H1 (cell line): ENCODE data around the gene PIMREG. TPM values are rescaled to one million over a fixed set of nuclear protein-coding genes. Genes with fewer than 3 reads are reported as not detected.

ENCODE experiments used
- CBX8 ChIP-seq: fragments of 300-800, 300-1000 bp; sonication (generic); IDR thresholded peaks from 2 replicates; pipeline ENCODE4 v1.7.1; 2016; ENCODE audit warnings: low read depth, low read length, borderline replicate concordance
- KDM1A ChIP-seq: fragments of 200-600, 300-600 bp; sonication (generic); IDR thresholded peaks from 2 replicates; pipeline ENCODE4 v1.7.1; 2016; ENCODE audit warnings: mild to moderate bottlenecking, low read length, borderline replicate concordance
- KDM5A ChIP-seq: fragments of 200-600 bp; IDR thresholded peaks from 2 replicates; pipeline ENCODE4 v1.7.1; 2012; ENCODE audit warnings: mild to moderate bottlenecking, low read length, inconsistent platforms, mixed read lengths
- RNF2 ChIP-seq: fragments of 200-900, 300-1000 bp; sonication (generic); IDR thresholded peaks from 2 replicates; pipeline ENCODE4 v1.7.1; 2016; ENCODE audit warnings: borderline replicate concordance, low read depth, mild to moderate bottlenecking, antibody characterized with exemption, low read length; ENCODE audit not compliant: poor library complexity, severe bottlenecking; ENCODE audit errors: missing control alignments
- polyA plus RNA-seq, 7 experiments: library from polyadenylated mRNA; depleted of rRNA in 3 of 7; stranded (reverse) in 5 of 7; unstranded in 2 of 7; fragments of >200 nt in 5 of 7; fragments of 200-250 nt in 2 of 7; gene quantifications; 1 replicate in 5 of 7; 2 replicates in 1 of 7; 4 replicates in 1 of 7; pipeline versions ENCODE4 v1.2.1 to v1.2.3, GENCODE V29; 2011 to 2013; ENCODE audit warnings: missing spikeins in 2 of 7, mixed read lengths in 2 of 7
- total RNA-seq: library from RNA; stranded (reverse); fragmentation: NEBNext Ultra II Directional; extraction: Animal tissue kit (Norgen Biotek cat#: 25700); gene quantifications from 2 replicates; pipeline ENCODE4 v1.2.1, GENCODE V29; 2021
- TF ChIP-seq, protein P1 (sequence below): IDR thresholded peaks from 2 replicates; pipeline ENCODE4 v1.6.1; 2011; ENCODE audit warnings: low read length, improper control_type of control experiment

PIMREG gene
- total and polyA plus RNA-seq, 2 of the 8 experiments (the other 6 are each of a cell fraction or from before 2014, with no cell fraction given) = 133 to 148 TPM

DNA sequence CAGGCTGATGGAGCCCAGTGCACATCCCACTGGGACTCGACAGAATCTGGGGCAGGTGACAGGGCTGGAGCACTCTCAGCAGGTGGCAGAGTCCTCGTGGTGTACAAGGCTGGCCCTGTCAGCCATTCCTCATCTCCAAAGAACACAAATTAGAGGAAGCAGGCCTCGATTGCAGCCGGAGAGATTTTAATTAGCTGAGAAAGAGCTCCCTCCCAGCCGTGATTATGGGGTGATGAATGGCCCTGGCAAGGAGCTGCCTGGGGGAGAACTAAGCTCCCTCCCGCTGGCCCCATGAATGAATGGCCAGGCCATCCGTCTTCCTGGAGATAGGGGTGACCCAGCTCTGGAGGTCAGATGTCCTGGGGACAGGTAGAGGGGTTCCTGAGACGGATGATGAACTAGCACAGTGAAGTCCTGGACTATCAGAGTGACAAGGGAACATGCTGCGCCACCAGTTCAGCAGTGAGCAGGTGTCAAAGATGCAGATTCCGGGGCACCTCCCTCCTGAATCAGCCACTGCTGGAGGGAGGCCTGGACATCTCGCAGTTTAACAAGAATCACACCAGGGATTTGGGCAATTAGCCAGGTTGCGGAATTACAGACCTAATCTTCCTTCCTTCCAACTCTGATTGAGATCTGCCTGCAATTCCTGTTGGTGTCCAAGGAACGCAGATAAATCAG lies 35.5 kb downstream of the PIMREG start (continued):
- TF ChIP-seq, protein P1, sequence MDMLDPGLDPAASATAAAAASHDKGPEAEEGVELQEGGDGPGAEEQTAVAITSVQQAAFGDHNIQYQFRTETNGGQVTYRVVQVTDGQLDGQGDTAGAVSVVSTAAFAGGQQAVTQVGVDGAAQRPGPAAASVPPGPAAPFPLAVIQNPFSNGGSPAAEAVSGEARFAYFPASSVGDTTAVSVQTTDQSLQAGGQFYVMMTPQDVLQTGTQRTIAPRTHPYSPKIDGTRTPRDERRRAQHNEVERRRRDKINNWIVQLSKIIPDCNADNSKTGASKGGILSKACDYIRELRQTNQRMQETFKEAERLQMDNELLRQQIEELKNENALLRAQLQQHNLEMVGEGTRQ = no peak
- TF ChIP-seq KDM1A (no peak), CBX8 (no peak), KDM5A (no peak), RNF2 (no peak)
